HCT116 (cell line): ENCODE data around the gene USP54. TPM values are rescaled to one million over a fixed set of nuclear protein-coding genes. Genes with fewer than 3 reads are reported as not detected.

Experiments
- ATAC-seq: fragments of 200-7000 bp; cut with Tn5 transposase; 2 replicates; pipeline ENCODE4 v1.9.1; 2020; ENCODE audit warnings: mild to moderate bottlenecking, moderate library complexity
- BruUV-seq: library from RNA; stranded (reverse); fragments of 400-500 nt; replicated peaks from 2 replicates; lab custom pipeline; 2021; lab: Mats Ljungman, UMichigan
- CTCF ChIA-PET: fragments of 300-600 bp; sonication (Branson Sonifier 250); formaldehyde crosslinking; loops from one replicate; lab custom pipeline; 2021; ENCODE audit warnings: antibody characterized with exemption; lab: Charles Lee
- POLR2A ChIA-PET: fragments of 300-600, 350-600 bp; sonication (Branson Sonifier 250); formaldehyde crosslinking; loops from one replicate; lab custom pipeline; 2021; ENCODE audit warnings: antibody characterized with exemption; lab: Charles Lee
- RAD21 ChIA-PET, 2 experiments: fragments of 300-600 bp; sonication (Branson Sonifier 250); formaldehyde crosslinking; loops; one replicate each; lab custom pipeline; 2023; ENCODE audit warnings: low total read pairs in 2 of 2; ENCODE audit not compliant: uncharacterized antibody in 2 of 2, unreplicated experiment in 2 of 2, low non-redundant PET in 1 of 2; lab: Charles Lee
- DNase-seq: peaks from one replicate; pipeline ENCODE4 v3.0.0-alpha.2; 2010; ENCODE audit warnings: low read depth, low spot score
- H2AFZ ChIP-seq: fragments of 200-600 bp; shearing (Covaris generic), sonication (generic); 2 replicates; pipeline ENCODE4 v1.6.1; 2017; ENCODE audit warnings: low read depth, mixed run types, mixed read lengths, antibody characterized with exemption, low read length; ENCODE audit not compliant: poor library complexity, severe bottlenecking
- H3K27ac ChIP-seq: 2 replicates; pipeline ENCODE4 v1.5.1; 2012; ENCODE audit warnings: low read depth, low read length
- H3K27me3 ChIP-seq: fragments of 200-600 bp; sonication (generic); 2 replicates; pipeline ENCODE4 v1.6.1; 2016; ENCODE audit warnings: mixed run types, low read length, mixed read lengths; ENCODE audit not compliant: insufficient read depth
- H3K36me3 ChIP-seq, 2 experiments: fragments of 200-500 bp in 1 of 2; fragments of 200-600 bp in 1 of 2; sonication (Bioruptor generic) in 1 of 2; sonication (generic) in 1 of 2; 2 replicates each; pipeline versions ENCODE4 v1.5.1 to v1.6.1; 2014 to 2016; ENCODE audit warnings: low read length in 2 of 2, inconsistent platforms in 1 of 2, mixed read lengths in 1 of 2, mixed run types in 1 of 2; ENCODE audit not compliant: insufficient read depth in 2 of 2, control insufficient read depth in 1 of 2
- H3K4me1 ChIP-seq, 2 experiments: fragments of 200-600 bp in 1 of 2; sonication (generic) in 1 of 2; 2 replicates each; pipeline versions ENCODE4 v1.5.1 to v1.6.1; 2012 to 2017; ENCODE audit warnings: low read length in 2 of 2, inconsistent platforms in 1 of 2, mild to moderate bottlenecking in 1 of 2, mixed read lengths in 1 of 2, mixed run types in 1 of 2, moderate library complexity in 1 of 2; ENCODE audit not compliant: insufficient read depth in 2 of 2, control insufficient read depth in 1 of 2
- H3K4me2 ChIP-seq: fragments of 200-600 bp; sonication (generic); 2 replicates; pipeline ENCODE4 v1.6.1; 2017; ENCODE audit warnings: mixed run types, low read length, mixed read lengths
- H3K4me3 ChIP-seq, 2 experiments: fragments of 200-600 bp in 1 of 2; sonication (generic) in 1 of 2; replicated peaks in 1 of 2; 2 replicates each; pipeline ENCODE4 v1.5.1; 2011 to 2016; ENCODE audit warnings: low read length in 2 of 2, control low read depth in 1 of 2, low read depth in 1 of 2, mild to moderate bottlenecking in 1 of 2, mixed read lengths in 1 of 2, mixed run types in 1 of 2
- H3K79me2 ChIP-seq: fragments of 200-600 bp; sonication (generic); 2 replicates; pipeline ENCODE4 v1.6.1; 2017; ENCODE audit warnings: mild to moderate bottlenecking, mixed run types, low read length, moderate library complexity, mixed read lengths; ENCODE audit not compliant: insufficient read depth
- H3K9ac ChIP-seq: fragments of 200-600 bp; sonication (generic); 2 replicates; pipeline ENCODE4 v1.6.1; 2016; ENCODE audit warnings: low read length, mixed read lengths
- H3K9me2 ChIP-seq: fragments of 200-600 bp; sonication (generic), shearing (Covaris generic); 2 replicates; pipeline ENCODE4 v1.6.1; 2017; ENCODE audit warnings: mixed run types, mild to moderate bottlenecking, moderate library complexity; ENCODE audit not compliant: insufficient read depth
- H3K9me3 ChIP-seq, 2 experiments: fragments of 200-500 bp in 1 of 2; fragments of 200-600 bp in 1 of 2; sonication (Bioruptor generic) in 1 of 2; sonication (generic) in 1 of 2; 2 replicates each; pipeline ENCODE4 v1.6.1; 2014 to 2017; ENCODE audit warnings: low read length in 2 of 2, mixed read lengths in 2 of 2, inconsistent platforms in 1 of 2, low read depth in 1 of 2, mild to moderate bottlenecking in 1 of 2, mixed run types in 1 of 2, moderate library complexity in 1 of 2; ENCODE audit not compliant: control insufficient read depth in 1 of 2, insufficient read depth in 1 of 2
- H4K20me1 ChIP-seq: fragments of 200-600 bp; sonication (generic), shearing (Covaris generic); 2 replicates; pipeline ENCODE4 v1.6.1; 2017; ENCODE audit warnings: mixed run types, mild to moderate bottlenecking, moderate library complexity; ENCODE audit not compliant: insufficient read depth
- CBX3 ChIP-seq: IDR thresholded peaks from 2 replicates; pipeline ENCODE4 v1.6.1; 2012; ENCODE audit warnings: low read depth
- CEBPB ChIP-seq: IDR thresholded peaks from 2 replicates; pipeline ENCODE4 v1.6.1; 2012; ENCODE audit warnings: low read depth
- EGR1 ChIP-seq: IDR thresholded peaks from 2 replicates; pipeline ENCODE4 v1.6.1; 2012; ENCODE audit warnings: low read depth
- ELF1 ChIP-seq: IDR thresholded peaks from 2 replicates; pipeline ENCODE4 v1.6.1; 2012; ENCODE audit warnings: low read depth, borderline replicate concordance
- EZH2 ChIP-seq: fragments of 200-600 bp; sonication (generic); IDR thresholded peaks from 2 replicates; pipeline ENCODE4 v1.6.1; 2017; ENCODE audit warnings: antibody characterized with exemption, mixed run types
- FOSL1 ChIP-seq: IDR thresholded peaks from 2 replicates; pipeline ENCODE4 v1.6.1; 2012; ENCODE audit warnings: low read depth
- POLR2A ChIP-seq: IDR thresholded peaks from 2 replicates; pipeline ENCODE4 v1.7.0; 2011; ENCODE audit warnings: borderline replicate concordance; ENCODE audit not compliant: insufficient read depth, insufficient read length; ENCODE audit errors: extremely low read depth
- POLR2AphosphoS5 ChIP-seq: IDR thresholded peaks from 2 replicates; pipeline ENCODE4 v1.6.1; 2011; ENCODE audit warnings: mild to moderate bottlenecking, low read depth, low read length, moderate library complexity
- SIN3A ChIP-seq: IDR thresholded peaks from 2 replicates; pipeline ENCODE4 v1.6.1; 2012; ENCODE audit warnings: low read depth
- SP1 ChIP-seq: IDR thresholded peaks from 2 replicates; pipeline ENCODE4 v1.6.1; 2012; ENCODE audit warnings: low read depth
- TCF7L2 ChIP-seq: IDR thresholded peaks from 2 replicates; pipeline ENCODE4 v1.7.0; 2011; ENCODE audit warnings: borderline replicate concordance, inconsistent platforms; ENCODE audit not compliant: insufficient read depth, insufficient read length; ENCODE audit errors: extremely low read depth
- YY1 ChIP-seq: IDR thresholded peaks from 2 replicates; pipeline ENCODE4 v1.6.1; 2011; ENCODE audit warnings: low read length, low read depth, moderate library complexity, mild to moderate bottlenecking; ENCODE audit not compliant: insufficient replicate concordance; ENCODE audit errors: extremely low read depth
- ZNF274 ChIP-seq: fragments of 200-500 bp; sonication (Bioruptor generic); IDR thresholded peaks from 2 replicates; pipeline ENCODE4 v1.6.1; 2014; ENCODE audit warnings: mild to moderate bottlenecking, low read depth, low read length, inconsistent platforms
- intact Hi-C: fragments of 100-400 bp; cut with micrococcal nuclease; formaldehyde crosslinking; loops from 2 replicates; pipeline ENCODE4 v1.10.0; 2022
- total RNA-seq: library from RNA; stranded (reverse); gene quantifications from one replicate; pipeline ENCODE4 v1.2.1, GENCODE V29; 2021; ENCODE audit not compliant: unreplicated experiment
- TF ChIP-seq, protein P1 (sequence below): IDR thresholded peaks from 2 replicates; pipeline ENCODE4 v1.6.1; 2011; ENCODE audit warnings: mild to moderate bottlenecking, low read length, moderate library complexity; ENCODE audit not compliant: insufficient replicate concordance; ENCODE audit errors: extremely low read depth
- TF ChIP-seq, protein P2 (sequence below): IDR thresholded peaks from 2 replicates; pipeline ENCODE4 v1.6.1; 2012
- TF ChIP-seq, protein P3 (sequence below), 3 experiments: fragments of 200-600 bp in 1 of 3; sonication (generic) in 1 of 3; IDR thresholded peaks in 2 of 3; conservative IDR thresholded peaks in 1 of 3; 2 replicates each; pipeline ENCODE4 v1.5.1; 2012 to 2017; ENCODE audit warnings: low read depth in 2 of 3, low read length in 2 of 3, antibody characterized with exemption in 1 of 3, borderline replicate concordance in 1 of 3, control low read depth in 1 of 3, mild to moderate bottlenecking in 1 of 3, mixed read lengths in 1 of 3, mixed run types in 1 of 3, moderate library complexity in 1 of 3; ENCODE audit not compliant: insufficient read depth in 1 of 3
- TF ChIP-seq, protein P4 (sequence below): IDR thresholded peaks from 2 replicates; pipeline ENCODE4 v1.6.1; 2012
- TF ChIP-seq, protein P5 (sequence below): IDR thresholded peaks from 2 replicates; pipeline ENCODE4 v1.6.1; 2012; ENCODE audit warnings: low read depth

The USP54 gene
- total RNA-seq, 1 experiment from 2014 or later: 28.0 TPM

DNA sequence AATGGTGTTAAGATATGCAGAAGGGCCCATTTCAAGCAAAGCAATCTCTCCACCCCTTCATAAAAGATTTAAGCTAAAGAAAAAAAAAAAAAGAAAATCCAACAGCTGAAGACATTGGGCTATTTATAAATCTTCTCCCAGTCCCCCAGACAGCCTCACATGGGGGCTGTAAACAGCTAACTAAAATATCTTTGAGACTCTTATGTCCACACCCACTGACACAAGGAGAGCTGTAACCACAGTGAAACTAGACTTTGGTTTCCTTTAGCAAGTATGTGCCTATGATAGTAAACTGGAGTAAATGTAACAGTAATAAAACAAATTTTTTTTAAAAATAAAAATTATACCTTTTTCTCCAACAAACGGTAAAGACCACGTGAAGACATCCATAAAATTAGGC lies 123.9 kb downstream of the USP54 start:
- RAD21 ChIA-PET: no interaction called here
- POLR2A ChIA-PET: no interaction called here
- CTCF ChIA-PET: no interaction called here

More for the DNA sequence above, 123.9 kb downstream of the USP54 start:
- intact Hi-C loops: no loop called here
- Histone ChIP-seq H4K20me1 (no peaks in the 10 kb centered on the region), H3K9me3 (no peaks in the 10 kb centered on the region), H3K27ac (no peak overlapping the region), H3K4me2 (no peak overlapping the region), H3K4me1 (no peaks in the 10 kb centered on the region), H3K36me3 (peaks cover 12 to 28% of the 10 kb centered on the region in 2 experiments; a peak in 3 of 4 replicates), H3K79me2 (no peaks in the 10 kb centered on the region), H3K27me3 (no peaks in the 10 kb centered on the region), H3K9me2 (no peaks in the 10 kb centered on the region), H3K4me3 (no peak overlapping the region), H2AFZ (no peak overlapping the region), H3K9ac (no peak overlapping the region)
- TF ChIP-seq FOSL1 (no peak), POLR2AphosphoS5 (no peak), CEBPB (no peak), SIN3A (no peak), CBX3 (no peak), EGR1 (no peak), SP1 (no peak), TCF7L2 (no peak), POLR2A (no peak), YY1 (no peak), ZNF274 (no peak), ELF1 (no peak), EZH2 (no peak)
- TF ChIP-seq, protein P1, sequence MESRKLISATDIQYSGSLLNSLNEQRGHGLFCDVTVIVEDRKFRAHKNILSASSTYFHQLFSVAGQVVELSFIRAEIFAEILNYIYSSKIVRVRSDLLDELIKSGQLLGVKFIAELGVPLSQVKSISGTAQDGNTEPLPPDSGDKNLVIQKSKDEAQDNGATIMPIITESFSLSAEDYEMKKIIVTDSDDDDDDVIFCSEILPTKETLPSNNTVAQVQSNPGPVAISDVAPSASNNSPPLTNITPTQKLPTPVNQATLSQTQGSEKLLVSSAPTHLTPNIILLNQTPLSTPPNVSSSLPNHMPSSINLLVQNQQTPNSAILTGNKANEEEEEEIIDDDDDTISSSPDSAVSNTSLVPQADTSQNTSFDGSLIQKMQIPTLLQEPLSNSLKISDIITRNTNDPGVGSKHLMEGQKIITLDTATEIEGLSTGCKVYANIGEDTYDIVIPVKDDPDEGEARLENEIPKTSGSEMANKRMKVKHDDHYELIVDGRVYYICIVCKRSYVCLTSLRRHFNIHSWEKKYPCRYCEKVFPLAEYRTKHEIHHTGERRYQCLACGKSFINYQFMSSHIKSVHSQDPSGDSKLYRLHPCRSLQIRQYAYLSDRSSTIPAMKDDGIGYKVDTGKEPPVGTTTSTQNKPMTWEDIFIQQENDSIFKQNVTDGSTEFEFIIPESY: no peak
- TF ChIP-seq, protein P2, sequence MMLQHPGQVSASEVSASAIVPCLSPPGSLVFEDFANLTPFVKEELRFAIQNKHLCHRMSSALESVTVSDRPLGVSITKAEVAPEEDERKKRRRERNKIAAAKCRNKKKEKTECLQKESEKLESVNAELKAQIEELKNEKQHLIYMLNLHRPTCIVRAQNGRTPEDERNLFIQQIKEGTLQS: no peak
- TF ChIP-seq, protein P3, sequence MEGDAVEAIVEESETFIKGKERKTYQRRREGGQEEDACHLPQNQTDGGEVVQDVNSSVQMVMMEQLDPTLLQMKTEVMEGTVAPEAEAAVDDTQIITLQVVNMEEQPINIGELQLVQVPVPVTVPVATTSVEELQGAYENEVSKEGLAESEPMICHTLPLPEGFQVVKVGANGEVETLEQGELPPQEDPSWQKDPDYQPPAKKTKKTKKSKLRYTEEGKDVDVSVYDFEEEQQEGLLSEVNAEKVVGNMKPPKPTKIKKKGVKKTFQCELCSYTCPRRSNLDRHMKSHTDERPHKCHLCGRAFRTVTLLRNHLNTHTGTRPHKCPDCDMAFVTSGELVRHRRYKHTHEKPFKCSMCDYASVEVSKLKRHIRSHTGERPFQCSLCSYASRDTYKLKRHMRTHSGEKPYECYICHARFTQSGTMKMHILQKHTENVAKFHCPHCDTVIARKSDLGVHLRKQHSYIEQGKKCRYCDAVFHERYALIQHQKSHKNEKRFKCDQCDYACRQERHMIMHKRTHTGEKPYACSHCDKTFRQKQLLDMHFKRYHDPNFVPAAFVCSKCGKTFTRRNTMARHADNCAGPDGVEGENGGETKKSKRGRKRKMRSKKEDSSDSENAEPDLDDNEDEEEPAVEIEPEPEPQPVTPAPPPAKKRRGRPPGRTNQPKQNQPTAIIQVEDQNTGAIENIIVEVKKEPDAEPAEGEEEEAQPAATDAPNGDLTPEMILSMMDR (IDR thresholded peaks at IDR 0.05 in 2 of 3, conservative IDR thresholded peaks at IDR 0.05 in 1 of 3; ENCODE audit: borderline replicate concordance in 1 of 3, insufficient read depth in 1 of 3, low read depth in 2 of 3, low read length in 2 of 3): no peak
- TF ChIP-seq, protein P4, sequence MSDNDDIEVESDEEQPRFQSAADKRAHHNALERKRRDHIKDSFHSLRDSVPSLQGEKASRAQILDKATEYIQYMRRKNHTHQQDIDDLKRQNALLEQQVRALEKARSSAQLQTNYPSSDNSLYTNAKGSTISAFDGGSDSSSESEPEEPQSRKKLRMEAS: no peak
- TF ChIP-seq, protein P5, sequence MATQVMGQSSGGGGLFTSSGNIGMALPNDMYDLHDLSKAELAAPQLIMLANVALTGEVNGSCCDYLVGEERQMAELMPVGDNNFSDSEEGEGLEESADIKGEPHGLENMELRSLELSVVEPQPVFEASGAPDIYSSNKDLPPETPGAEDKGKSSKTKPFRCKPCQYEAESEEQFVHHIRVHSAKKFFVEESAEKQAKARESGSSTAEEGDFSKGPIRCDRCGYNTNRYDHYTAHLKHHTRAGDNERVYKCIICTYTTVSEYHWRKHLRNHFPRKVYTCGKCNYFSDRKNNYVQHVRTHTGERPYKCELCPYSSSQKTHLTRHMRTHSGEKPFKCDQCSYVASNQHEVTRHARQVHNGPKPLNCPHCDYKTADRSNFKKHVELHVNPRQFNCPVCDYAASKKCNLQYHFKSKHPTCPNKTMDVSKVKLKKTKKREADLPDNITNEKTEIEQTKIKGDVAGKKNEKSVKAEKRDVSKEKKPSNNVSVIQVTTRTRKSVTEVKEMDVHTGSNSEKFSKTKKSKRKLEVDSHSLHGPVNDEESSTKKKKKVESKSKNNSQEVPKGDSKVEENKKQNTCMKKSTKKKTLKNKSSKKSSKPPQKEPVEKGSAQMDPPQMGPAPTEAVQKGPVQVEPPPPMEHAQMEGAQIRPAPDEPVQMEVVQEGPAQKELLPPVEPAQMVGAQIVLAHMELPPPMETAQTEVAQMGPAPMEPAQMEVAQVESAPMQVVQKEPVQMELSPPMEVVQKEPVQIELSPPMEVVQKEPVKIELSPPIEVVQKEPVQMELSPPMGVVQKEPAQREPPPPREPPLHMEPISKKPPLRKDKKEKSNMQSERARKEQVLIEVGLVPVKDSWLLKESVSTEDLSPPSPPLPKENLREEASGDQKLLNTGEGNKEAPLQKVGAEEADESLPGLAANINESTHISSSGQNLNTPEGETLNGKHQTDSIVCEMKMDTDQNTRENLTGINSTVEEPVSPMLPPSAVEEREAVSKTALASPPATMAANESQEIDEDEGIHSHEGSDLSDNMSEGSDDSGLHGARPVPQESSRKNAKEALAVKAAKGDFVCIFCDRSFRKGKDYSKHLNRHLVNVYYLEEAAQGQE: no peak
- ATAC-seq: no peak
- no TSS peak for BruUV-seq
- no peak for DNase-seq
